SHP77 (cell line): ENCODE measurements around the gene ZNF662.
"Not testable (repeated sequence)": the region's sequence is repeated elsewhere in the genome, so short reads cannot be mapped to it uniquely, and the experiment has no call there.

ENCODE experiments used
- DNase-seq, 2 experiments: peaks; one replicate each; lab custom pipeline; 2025; lab: John Stamatoyannopoulos, UW

Gene ZNF662

GRCh38 chr3:42906070-42906847 lies at the start of gene ZNF662:
Gene ZNF662, plus strand, starts transcription at chr3:42906142. Its CDS starts 1,973 bp downstream, at chr3:42908115.
- DNase-seq: no peak

- no peak for DNase-seq
Observed at GRCh38 chr3:42856544-42856943, 49.4 kb upstream of the ZNF662 start.

- no peak for DNase-seq
Observed at GRCh38 chr3:42864321-42864950, 41.5 kb upstream of the ZNF662 start.

- no peak for DNase-seq
Observed at GRCh38 chr3:42865256-42865655, 40.7 kb upstream of the ZNF662 start.

GRCh38 chr3:42867138-42867537 lies 38.8 kb upstream of the ZNF662 start:
- DNase-seq: no peak

- DNase-seq: no peak
Observed at GRCh38 chr3:42868841-42869240, 37.1 kb upstream of the ZNF662 start.

GRCh38 chr3:42871592-42872196 lies 34.2 kb upstream of the ZNF662 start:
- DNase-seq: no peak

- DNase-seq: no peak
Observed at GRCh38 chr3:42872718-42873117, 33.2 kb upstream of the ZNF662 start.

GRCh38 chr3:42873221-42873982 lies 32.5 kb upstream of the ZNF662 start:
- no peak for DNase-seq

- no peak for DNase-seq
Observed at GRCh38 chr3:42874749-42875148, 31.2 kb upstream of the ZNF662 start.

- DNase-seq: no peak
Observed at GRCh38 chr3:42875325-42876151, 30.4 kb upstream of the ZNF662 start, which contains the start of gene CYP8B1. Gene CYP8B1, minus strand, starts transcription at chr3:42875879. Its CDS starts 63 bp downstream, at chr3:42875816.

- no peak for DNase-seq
Observed at GRCh38 chr3:42876401-42876800, 29.5 kb upstream of the ZNF662 start.

GRCh38 chr3:42876940-42877720 lies 28.8 kb upstream of the ZNF662 start:
- DNase-seq: no peak

GRCh38 chr3:42877881-42878280 lies 28.1 kb upstream of the ZNF662 start:
- no peak for DNase-seq

GRCh38 chr3:42880183-42880582 lies 25.8 kb upstream of the ZNF662 start:
- DNase-seq: no peak

- DNase-seq: peak; percentile 73 to 86
Observed at GRCh38 chr3:42880601-42881451, 25.1 kb upstream of the ZNF662 start.

GRCh38 chr3:42883251-42883930 lies 22.6 kb upstream of the ZNF662 start:
- not testable (repeated sequence) for DNase-seq

- no peak for DNase-seq
Observed at GRCh38 chr3:42884324-42884723, 21.6 kb upstream of the ZNF662 start.

- no peak for DNase-seq
Observed at GRCh38 chr3:42886294-42886822, 19.6 kb upstream of the ZNF662 start.
